ENCODE data around the gene NFE2.

DNA sequence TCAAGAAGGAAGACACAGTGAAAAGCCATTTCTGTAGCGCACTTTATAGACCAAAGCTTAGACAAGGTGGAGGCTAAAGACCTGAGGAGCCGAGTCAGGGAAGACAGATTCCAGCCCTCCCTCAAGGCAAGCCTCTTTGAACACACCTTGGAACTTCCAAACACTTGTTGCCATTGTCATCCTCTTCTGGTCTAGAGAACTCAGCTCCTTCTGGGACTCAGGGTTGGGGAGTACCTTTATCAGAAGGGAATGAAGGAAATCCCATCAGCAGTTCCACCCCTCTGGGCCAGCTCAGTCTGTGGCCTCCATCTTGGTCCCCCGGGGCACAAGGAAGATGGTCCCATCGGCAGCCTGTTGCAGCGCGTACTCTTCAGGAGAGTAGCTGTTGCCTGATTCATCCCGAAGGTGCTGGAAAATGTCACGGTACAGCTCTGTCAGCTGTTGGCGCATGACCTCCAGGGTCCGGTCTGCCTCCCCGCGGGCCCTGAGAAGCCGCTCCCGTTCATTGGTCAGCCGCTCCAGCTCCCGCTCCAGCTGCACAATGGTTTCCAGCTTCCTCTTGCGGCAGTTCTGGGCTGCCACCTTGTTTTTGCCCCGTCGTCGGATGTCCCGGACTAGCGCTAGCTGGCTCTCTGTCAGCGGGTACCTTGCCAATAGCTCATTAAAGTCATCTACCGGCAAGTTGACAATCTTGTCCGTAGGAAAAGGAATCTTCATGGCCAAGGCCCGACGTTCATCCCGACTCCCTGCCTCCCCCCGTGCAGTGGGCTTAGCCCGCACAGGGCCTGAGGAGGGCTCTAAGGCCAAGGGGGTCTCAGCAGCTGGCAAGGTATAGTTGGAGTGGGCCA is 8.5 kb downstream of the NFE2 start:
- TF ChIP-seq, protein P1, sequence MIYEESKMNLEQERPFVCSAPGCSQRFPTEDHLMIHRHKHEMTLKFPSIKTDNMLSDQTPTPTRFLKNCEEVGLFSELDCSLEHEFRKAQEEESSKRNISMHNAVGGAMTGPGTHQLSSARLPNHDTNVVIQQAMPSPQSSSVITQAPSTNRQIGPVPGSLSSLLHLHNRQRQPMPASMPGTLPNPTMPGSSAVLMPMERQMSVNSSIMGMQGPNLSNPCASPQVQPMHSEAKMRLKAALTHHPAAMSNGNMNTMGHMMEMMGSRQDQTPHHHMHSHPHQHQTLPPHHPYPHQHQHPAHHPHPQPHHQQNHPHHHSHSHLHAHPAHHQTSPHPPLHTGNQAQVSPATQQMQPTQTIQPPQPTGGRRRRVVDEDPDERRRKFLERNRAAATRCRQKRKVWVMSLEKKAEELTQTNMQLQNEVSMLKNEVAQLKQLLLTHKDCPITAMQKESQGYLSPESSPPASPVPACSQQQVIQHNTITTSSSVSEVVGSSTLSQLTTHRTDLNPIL (CRISPR knock-in tag; IDR thresholded peaks at IDR 0.05; ENCODE audit: low read depth): no peak
- TF ChIP-seq ZNF70 (CRISPR knock-in tag; IDR thresholded peaks at IDR 0.05) (no peak), TSHZ2 (CRISPR knock-in tag; IDR thresholded peaks at IDR 0.05) (no peak), ZFP3 (CRISPR knock-in tag; IDR thresholded peaks at IDR 0.05) (no peak), RARB (CRISPR knock-in tag; IDR thresholded peaks at IDR 0.05) (no peak)
